Motor neuron (in vitro differentiated cells): ENCODE data around the gene KLK1. TPM values are rescaled to one million over a fixed set of nuclear protein-coding genes. Genes with fewer than 3 reads are reported as not detected.
A peak's percentile ranks its signal among the peaks of the same experiment; 100 is the strongest.
"Not testable (repeated sequence)": the region's sequence is repeated elsewhere in the genome, so short reads cannot be mapped to it uniquely, and the experiment has no call there.

ENCODE experiments used
- ATAC-seq, 8 experiments: fragments of 200-7000 bp; cut with Tn5 transposase; replicated peaks in 6 of 8; 2 replicates each; pipeline ENCODE4 v1.8.0; 2021; ENCODE audit warnings: mild to moderate bottlenecking in 8 of 8, moderate library complexity in 8 of 8
- H3K27ac ChIP-seq, 2 donors: fragments of 250-450 bp; sonication (Bioruptor Pico); 2 replicates each; pipeline ENCODE4 v1.9.0; 2021; ENCODE audit warnings: antibody characterized with exemption in 2 of 2, mild to moderate bottlenecking in 2 of 2, moderate library complexity in 1 of 2
- H3K4me1 ChIP-seq, 2 donors: fragments of 250-450 bp; sonication (Bioruptor Pico); replicated peaks in 1 of 2; 2 replicates each; pipeline ENCODE4 v1.6.1; 2021; ENCODE audit warnings: antibody characterized with exemption in 2 of 2, mild to moderate bottlenecking in 2 of 2, moderate library complexity in 1 of 2
- H3K4me3 ChIP-seq, 5 donors: fragments of 250-450 bp; sonication (Bioruptor Pico); 2 replicates each; pipeline ENCODE4 v1.9.0; 2021; ENCODE audit warnings: antibody characterized with exemption in 5 of 5, mild to moderate bottlenecking in 5 of 5, moderate library complexity in 4 of 5
- WGBS, 10 experiments: fragments of 450-650 bp; shearing (Covaris generic); methylation state at CpG; one replicate each; pipeline ENCODE4 v1.0.0; 2022; 5-methylcytosine and 5-hydroxymethylcytosine counted together
- in situ Hi-C, 9 experiments: fragments of 400-800 bp; cut with MboI; loops; one replicate each; pipeline ENCODE4 v1.15.0; 2021; ENCODE audit warnings: low sequenced_read_pairs in 9 of 9, low pct_unique_long_range_greater_than_20kb in 2 of 9; ENCODE audit not compliant: unreplicated experiment in 9 of 9
- total RNA-seq, 8 experiments: library from RNA; unstranded; fragments of 300-600 nt; gene quantifications; 2 replicates each; pipeline versions ENCODE4 v1.2.3 to v1.2.4, GENCODE V29; 2022

KLK1 gene
- total RNA-seq, 8 experiments from 2014 or later, result 0.25 to 1.6 (median 0.44) TPM; not detected in 2

DNA sequence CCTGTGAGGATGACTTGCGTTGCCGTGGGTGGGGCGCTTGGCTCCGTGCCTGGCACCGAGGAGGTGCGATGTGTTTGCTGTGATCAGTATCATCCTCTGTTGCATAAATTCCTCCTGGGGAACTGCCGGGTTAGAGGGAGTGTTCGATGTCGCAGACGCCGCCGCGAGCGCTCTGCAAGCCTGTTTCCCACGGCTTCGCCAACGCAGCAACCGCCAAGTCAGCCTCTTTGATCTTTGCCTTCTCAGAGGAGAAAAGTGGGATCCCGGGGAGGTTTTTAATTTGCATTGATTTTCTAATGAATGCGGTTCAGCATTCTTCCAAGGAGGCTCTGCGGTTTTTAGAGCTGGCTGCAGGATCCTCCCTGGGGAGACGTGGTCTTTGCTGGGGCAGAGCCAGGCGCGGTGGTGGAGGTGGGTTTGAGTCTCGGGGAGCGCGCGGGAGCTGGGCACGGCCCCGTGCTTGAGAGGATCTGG lies 45.7 kb downstream of the KLK1 start:
- ATAC-seq, result peak; percentile 59 to 93 (median 69)
- Histone ChIP-seq H3K4me1 (peaks cover 7% of the 10 kb centered on the region in 2 donors), H3K27ac (no peak overlapping the region), H3K4me3 (peak overlapping the region; percentile 5 to 14 (median 10))
- in situ Hi-C loops, result loop anchor here in 7 of 9 experiments (25.0 kb wide), 2 partner anchors 241 to 416 kb away; partner anchors contain the start of gene NAPSA (in 5 of the 7)
- WGBS, 10 experiments, result 0 to 7% (median 2%) methylated on average over 2 to 15 of the region's 30 CpGs; no CpG with 5 or more reads in 2 of the 10 experiments

GRCh38 chr19:50777261-50777660 lies 46.3 kb downstream of the KLK1 start:
- Histone ChIP-seq H3K4me1 (peaks cover 7% of the 10 kb centered on the region in 2 donors), H3K27ac (no peak overlapping the region), H3K4me3 (no peak overlapping the region)
- 4 to 86% (median 46%) methylated on average over 3 to 4 of the region's 4 CpGs for WGBS, 10 experiments
- ATAC-seq, result no peak
- in situ Hi-C loops, result loop anchor here in 7 of 9 experiments (25.0 kb wide), 2 partner anchors 240 to 415 kb away; partner anchors contain the start of gene NAPSA (in 5 of the 7)

DNA sequence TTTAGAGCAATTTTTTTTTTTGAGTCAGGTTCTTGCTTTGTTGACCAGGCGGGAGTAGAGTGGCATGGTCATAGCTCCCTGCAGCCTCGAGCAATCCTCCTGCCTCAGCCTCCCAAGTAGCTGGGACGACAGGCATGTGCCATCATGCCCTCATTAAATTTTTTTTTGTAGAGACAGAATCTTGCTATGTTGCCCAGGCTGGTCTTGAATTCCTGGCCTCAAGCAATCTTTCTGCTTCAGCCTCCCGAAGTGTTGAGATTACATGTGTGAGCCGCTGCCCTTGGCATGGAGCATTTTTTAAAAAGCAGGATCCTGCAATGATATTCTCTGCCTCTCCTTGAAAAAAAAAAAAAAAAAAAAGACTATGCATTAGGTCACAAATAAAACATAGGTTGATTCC lies 47.5 kb downstream of the KLK1 start:
- no peak overlapping the region for H3K27ac ChIP-seq
- no peak overlapping the region for H3K4me3 ChIP-seq
- peaks cover 4 to 5% of the 10 kb centered on the region in 2 donors for H3K4me1 ChIP-seq
- in situ Hi-C loops, result loop anchor here in 7 of 9 experiments (25.0 kb wide), 2 partner anchors 239 to 414 kb away; partner anchors contain the start of gene NAPSA (in 5 of the 7)
- no peak for ATAC-seq
- WGBS, 10 experiments, result 48 to 100% (median 80%) methylated on average over 1 to 4 of the region's 5 CpGs; no CpG with 5 or more reads in 1 of the 10 experiments

- ATAC-seq, in situ Hi-C loops, H3K27ac ChIP-seq, H3K4me3 ChIP-seq, H3K4me1 ChIP-seq: not testable (repeated sequence)
- 0 to 100% (median 64%) methylated on average over 1 to 5 of the region's 7 CpGs for WGBS, 10 experiments
Observed at GRCh38 chr19:50773454-50773853, 50.1 kb downstream of the KLK1 start.

- ATAC-seq, in situ Hi-C loops: not testable (repeated sequence)
- 37 to 100% (median 63%) methylated on average over 1 to 3 of the region's 3 CpGs; no CpG with 5 or more reads in 4 of the 10 experiments for WGBS, 10 experiments
Observed at GRCh38 chr19:50772912-50773311, 50.7 kb downstream of the KLK1 start.

GRCh38 chr19:50772476-50772875 lies 51.1 kb downstream of the KLK1 start:
- Histone ChIP-seq H3K4me1 (no peaks in the 10 kb centered on the region), H3K27ac (no peak overlapping the region), H3K4me3 (no peak overlapping the region)
- in situ Hi-C loops, result no loop called here
- ATAC-seq, result no peak
- 0 to 64% (median 29%) methylated on average over 1 to 2 of the region's 2 CpGs; no CpG with 5 or more reads in 3 of the 10 experiments for WGBS, 10 experiments

More at GRCh38 chr19:50772912-50773311, 50.7 kb downstream of the KLK1 start:
- not testable (repeated sequence) for H3K4me3 ChIP-seq, H3K27ac ChIP-seq, H3K4me1 ChIP-seq

- ATAC-seq, result no peak
- in situ Hi-C loops, result no loop called here
- WGBS, 10 experiments, result 15 to 100% (median 59%) methylated on average over 1 to 12 of the region's 13 CpGs; no CpG with 5 or more reads in 3 of the 10 experiments
- Histone ChIP-seq H3K4me3 (no peak overlapping the region), H3K4me1 (no peaks in the 10 kb centered on the region), H3K27ac (no peak overlapping the region)
Observed at GRCh38 chr19:50770888-50771287, 52.7 kb downstream of the KLK1 start.

DNA sequence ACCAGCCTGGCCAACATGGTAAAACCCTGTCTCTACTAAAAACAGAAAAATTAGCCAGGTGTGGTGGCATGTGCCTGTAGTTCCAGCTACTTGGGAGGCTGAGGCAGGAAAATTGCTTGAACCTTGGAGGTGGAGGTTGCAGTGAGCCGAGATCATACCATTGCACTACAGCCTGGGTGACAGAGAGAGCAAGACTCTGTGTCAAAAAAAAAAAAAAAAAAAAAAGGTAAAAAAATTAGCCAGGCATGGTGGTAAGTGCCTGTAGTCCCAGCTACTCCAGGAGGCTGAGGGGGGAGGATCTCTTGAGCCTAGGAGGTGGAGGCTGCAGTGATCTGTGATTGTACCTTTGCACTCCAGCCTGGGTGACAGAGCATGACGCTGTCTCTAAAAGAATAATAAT lies 53.4 kb downstream of the KLK1 start, which contains the start of gene GPR32:
Gene GPR32, plus strand, starts transcription at position 301 of the 400 bp plus-strand sequence. CDS start 137 bp downstream, outside the sequence.
- WGBS, 10 experiments, result 0 to 85% (median 64%) methylated on average over 1 to 2 of the region's 2 CpGs; no CpG with 5 or more reads in 3 of the 10 experiments
- H3K4me3 ChIP-seq, H3K4me1 ChIP-seq, in situ Hi-C loops, ATAC-seq, H3K27ac ChIP-seq: not testable (repeated sequence)

Other genes starting within 250 kb of the KLK1 start
- gene SYT3, start 183.9 kb downstream of the KLK1 start, total RNA-seq, result 10 to 100 TPM in 1 of 8 experiments, 1 to 10 TPM in 4, under 1 TPM in 3; 0.31 to 12.5 (median 3.4) TPM
- gene C19orf81, start 174.3 kb downstream of the KLK1 start, total RNA-seq, result 10 to 100 TPM in 2 of 8 experiments, 1 to 10 TPM in 4, not detected in 2; 1.3 to 10.9 (median 6.4) TPM
- 10 to 100 TPM in 3 of 8 experiments, 1 to 10 TPM in 5; 1.7 to 22.5 (median 7.2) TPM for gene SHANK1, start 104.0 kb downstream of the KLK1 start, total RNA-seq
- gene CLEC11A, start 100.4 kb downstream of the KLK1 start, total RNA-seq, result 10 to 100 TPM in 3 of 8 experiments, 1 to 10 TPM in 5; 1.8 to 42.0 (median 6.9) TPM
- under 1 TPM in 3 of 8 experiments, not detected in 5; 0.11 to 0.41 (median 0.38) TPM for gene GPR32, start 53.3 kb downstream of the KLK1 start, total RNA-seq
- gene ACP4, start 33.4 kb downstream of the KLK1 start, total RNA-seq, result under 1 TPM in 1 of 8 experiments, not detected in 7; 0.31 TPM
- under 1 TPM in 6 of 8 experiments, not detected in 2; 0.23 to 0.90 (median 0.36) TPM for gene KLK15, start 9.8 kb upstream of the KLK1 start, total RNA-seq
- 1 to 10 TPM in 3 of 8 experiments, under 1 TPM in 3, not detected in 2; 0.60 to 3.2 (median 1.2) TPM for gene KLK3, start 31.1 kb upstream of the KLK1 start, total RNA-seq
- 1 to 10 TPM in 3 of 8 experiments, under 1 TPM in 4, not detected in 1; 0.11 to 3.2 (median 0.81) TPM for gene KLK2, start 49.7 kb upstream of the KLK1 start, total RNA-seq
- gene KLK4, start 87.6 kb upstream of the KLK1 start, total RNA-seq, result 1 to 10 TPM in 2 of 8 experiments, under 1 TPM in 4, not detected in 2; 0.38 to 1.5 (median 0.57) TPM
- under 1 TPM in 2 of 8 experiments, not detected in 6; 0.45 to 0.47 TPM for gene KLK5, start 129.3 kb upstream of the KLK1 start, total RNA-seq
- gene KLK6, start 145.8 kb upstream of the KLK1 start, total RNA-seq, result under 1 TPM in 5 of 8 experiments, not detected in 3; 0.13 to 0.59 (median 0.21) TPM
- gene KLK7, start 160.1 kb upstream of the KLK1 start, total RNA-seq, result under 1 TPM in 1 of 8 experiments, not detected in 7; 0.13 TPM
- not detected for gene KLK8, start 177.8 kb upstream of the KLK1 start, total RNA-seq
- under 1 TPM; 0.14 to 0.81 (median 0.37) TPM for gene KLK10, start 195.9 kb upstream of the KLK1 start, total RNA-seq
- gene KLK11, start 202.8 kb upstream of the KLK1 start, total RNA-seq, result 1 to 10 TPM in 1 of 8 experiments, under 1 TPM in 4, not detected in 3; 0.25 to 1.5 (median 0.46) TPM
- gene KLK12, start 211.2 kb upstream of the KLK1 start, total RNA-seq, result under 1 TPM in 1 of 8 experiments, not detected in 7; 0.43 TPM
- gene KLK13, start 241.3 kb upstream of the KLK1 start, total RNA-seq, result 10 to 100 TPM in 1 of 8 experiments, 1 to 10 TPM in 1, under 1 TPM in 2, not detected in 4; 0.38 to 11.3 (median 1.5) TPM